Stimulated activated CD8-positive, alpha-beta memory T cell treated with anti-CD3 and anti-CD28 coated beads, Interleukin-15, amount 100 ng/mL, for 48 hours (primary cell): ENCODE data around the gene KLK6.

Experiments used
- DNase-seq, 2 donors: peaks; one replicate each; pipeline ENCODE4 v3.0.0-alpha.2; 2020; ENCODE audit warnings: low read depth in 2 of 2

KLK6 gene

DNA sequence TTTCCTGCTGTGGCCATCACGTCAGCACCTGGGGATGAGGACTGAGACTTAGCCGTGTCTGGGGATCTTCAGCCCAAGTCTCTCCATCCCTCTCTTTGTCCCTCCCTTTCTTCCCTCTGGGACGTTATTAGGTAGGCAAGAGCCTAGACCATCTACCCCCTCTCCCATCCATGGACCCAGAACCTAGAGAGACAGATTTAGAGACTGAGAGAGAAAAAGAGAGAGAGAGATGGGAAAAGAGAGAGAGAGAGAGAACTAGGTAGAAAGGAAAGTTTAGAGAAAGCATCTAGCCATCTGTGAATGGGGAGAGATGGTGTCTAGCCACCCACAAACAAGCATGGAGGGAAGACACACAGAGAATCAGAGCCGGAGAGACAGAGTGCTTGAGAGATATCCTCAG lies 58.7 kb downstream of the KLK6 start:
- DNase-seq: no peak

DNA sequence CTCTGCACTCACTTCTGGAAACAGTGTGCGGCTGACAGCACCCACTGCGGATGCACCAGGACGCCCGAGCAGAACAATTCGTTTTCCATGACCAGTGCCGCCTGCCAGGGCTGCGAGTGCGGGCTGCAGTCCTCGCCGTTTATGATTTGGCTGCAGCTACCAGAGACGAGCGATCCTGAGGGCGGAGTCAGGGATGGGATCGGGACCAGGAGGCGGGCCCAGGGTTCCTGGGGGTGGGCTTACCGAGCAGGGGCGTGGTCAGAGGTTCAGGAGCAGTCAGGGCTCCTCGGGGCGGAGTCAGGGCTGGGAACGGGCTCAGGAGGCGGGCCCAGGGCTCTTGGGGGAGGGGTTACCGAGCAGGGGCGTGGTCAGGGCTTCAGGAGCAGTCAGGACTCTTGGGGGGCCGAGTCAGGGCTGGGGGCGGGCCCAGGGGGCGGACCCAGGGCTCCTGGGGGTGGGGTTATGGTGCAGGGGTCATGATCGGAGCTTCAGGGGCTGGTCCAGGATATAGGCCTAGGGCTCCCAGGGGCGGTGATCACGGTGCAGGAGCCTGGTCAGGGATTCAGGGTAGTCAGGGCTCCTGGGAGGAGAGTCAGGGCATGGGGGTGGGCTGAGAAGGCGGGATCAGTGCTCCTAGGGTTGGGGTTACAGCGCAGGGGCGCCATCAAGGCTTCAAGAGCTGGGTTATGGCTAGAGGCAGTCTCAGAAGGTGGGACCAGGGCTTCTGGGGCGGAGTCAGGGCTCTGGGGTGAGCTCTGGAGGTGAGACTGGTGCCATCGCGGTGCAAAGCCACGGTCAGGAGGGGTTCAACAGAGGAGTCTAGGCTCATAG lies 59.9 kb downstream of the KLK6 start:
- DNase-seq: peak; percentile 19 to 40
